GM19468 (cell line): Measurements from ENCODE around the gene MCM10.

Experiments
- ATAC-seq: cut with Tn5 transposase; IDR thresholded peaks from one replicate; pipeline ENCODE4 v1.9.1; 2021; ENCODE audit warnings: mild to moderate bottlenecking, moderate library complexity, moderate number of reproducible peaks; ENCODE audit not compliant: unreplicated experiment; ENCODE audit errors: extremely low read depth

MCM10 gene

DNA sequence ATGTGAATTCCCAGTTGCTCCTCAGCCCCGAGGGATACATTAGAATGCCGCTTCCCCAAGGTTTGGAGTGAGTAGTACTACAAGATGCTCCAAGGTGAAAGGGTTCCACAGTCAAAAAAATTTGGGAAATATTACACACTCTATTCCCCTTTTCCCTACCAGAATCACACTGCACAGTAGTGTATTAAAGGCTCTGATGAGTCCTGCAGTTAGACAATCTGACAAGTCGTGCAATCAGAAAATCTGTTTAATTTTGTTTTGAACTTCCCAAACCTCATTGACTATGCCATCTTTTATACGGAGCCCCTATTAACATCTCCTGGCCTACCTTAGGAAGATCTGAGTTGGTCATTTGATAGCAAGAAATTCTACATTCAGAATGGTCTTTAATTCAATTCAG is 86.4 kb downstream of the MCM10 start:
- no peak for ATAC-seq

DNA sequence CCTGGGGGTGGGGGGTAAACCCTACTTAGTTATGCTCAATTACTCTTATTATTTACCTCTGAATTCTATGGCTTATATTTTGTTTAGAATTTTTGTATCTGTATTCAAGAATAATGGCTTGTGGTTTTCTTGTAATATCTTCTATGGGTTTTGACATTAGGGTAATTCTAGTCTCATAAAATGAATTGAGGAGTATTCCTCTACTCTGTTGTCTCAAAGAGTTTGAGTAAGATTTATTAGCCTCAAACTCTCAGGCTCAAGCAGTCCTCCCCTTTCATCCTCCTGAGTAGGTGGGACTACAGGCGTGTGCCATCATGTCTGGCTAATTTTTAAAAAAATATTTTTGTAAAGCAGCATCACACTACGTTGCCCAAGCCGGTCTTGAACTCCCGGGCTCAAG is 92.4 kb downstream of the MCM10 start:
- no peak for ATAC-seq

DNA sequence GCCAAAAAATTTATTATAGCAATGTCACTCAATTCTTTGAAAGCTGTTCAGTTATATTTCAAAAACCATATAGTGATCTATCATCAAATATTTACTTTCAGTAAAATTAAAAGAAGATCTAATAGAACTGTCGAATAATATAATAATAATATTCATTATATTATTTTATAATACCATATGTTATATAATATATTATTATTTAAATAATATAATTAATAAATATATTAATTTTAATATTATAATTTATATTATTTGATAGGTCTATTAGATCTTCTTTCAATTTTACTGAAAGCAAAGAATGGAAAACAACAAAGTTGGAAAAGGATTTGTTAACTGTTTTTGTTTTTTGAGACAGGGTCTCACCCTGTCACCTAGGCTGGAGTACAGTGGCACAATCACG is 95.3 kb downstream of the MCM10 start:
- no peak for ATAC-seq

DNA sequence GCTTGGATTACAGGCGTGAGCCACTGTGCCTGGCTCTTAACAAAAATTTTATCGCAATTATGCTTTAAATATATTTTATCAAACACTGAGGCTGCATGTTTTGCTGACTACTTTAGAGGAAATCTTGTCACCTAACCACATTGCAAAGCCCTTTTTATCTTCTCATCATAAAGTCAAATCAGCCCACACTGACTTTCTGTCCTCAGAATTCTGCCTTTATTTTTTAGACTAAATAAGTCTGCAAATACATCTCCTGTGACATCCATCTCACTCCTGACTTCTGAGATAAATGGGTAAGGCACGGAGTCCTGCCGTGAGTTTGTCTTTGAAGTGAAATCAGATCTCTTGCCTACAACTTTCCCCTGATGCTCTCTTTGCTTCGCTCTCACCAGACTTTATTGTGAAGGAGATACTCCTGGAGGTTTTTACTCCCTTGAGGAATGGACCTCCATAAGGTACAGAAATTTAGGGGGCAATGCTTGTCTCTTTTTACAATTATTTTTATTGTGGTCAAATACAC is 96.3 kb downstream of the MCM10 start:
- no peak for ATAC-seq
